ENCODE results near the gene ZBTB43.

GRCh38 chr9:126758916-126759585, 45.8 kb upstream of the ZBTB43 start:
- TF ChIP-seq CTCF (IDR thresholded peaks at IDR 0.05) (no peak), POLR2A (IDR thresholded peaks at IDR 0.05) (no peak)
